NCI-H446 treated with DMSO at 0.1 percent for 48 hours (cell line): Measurements from ENCODE around the gene IL2RA.
"Not testable (repeated sequence)": the region's sequence is repeated elsewhere in the genome, so short reads cannot be mapped to it uniquely, and the experiment has no call there.

Experiments used
- DNase-seq: peaks from one replicate; lab custom pipeline; 2025; lab: John Stamatoyannopoulos, UW

The IL2RA gene

GRCh38 chr10:6082496-6083395, 20.6 kb upstream of the IL2RA start:
- DNase-seq: no peak

GRCh38 chr10:6080417-6080973, 18.3 kb upstream of the IL2RA start:
- no peak for DNase-seq

DNA sequence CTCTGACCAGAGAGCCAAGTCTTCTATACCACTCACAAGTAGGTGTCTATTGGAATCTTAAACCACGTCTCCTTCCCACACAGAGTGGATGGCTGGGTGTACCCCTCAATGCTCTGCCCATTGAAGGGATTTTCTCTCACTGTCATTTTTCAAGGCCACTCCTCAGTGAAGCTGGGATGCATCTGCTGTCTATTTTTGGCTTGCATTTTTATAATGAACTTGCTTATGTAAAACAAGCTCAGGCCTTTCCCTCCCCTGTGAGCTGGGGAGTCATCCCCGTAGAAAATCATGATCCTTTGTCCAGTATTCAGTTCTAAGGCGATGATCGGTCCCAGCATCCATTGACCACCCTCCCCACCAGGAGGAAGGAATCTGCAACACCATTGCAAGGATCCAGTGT, 16.9 kb upstream of the IL2RA start:
- no peak for DNase-seq

- no peak for DNase-seq
Measured at GRCh38 chr10:6077071-6077675, 15.0 kb upstream of the IL2RA start.

- no peak for DNase-seq
Measured at GRCh38 chr10:6074489-6075301, 12.5 kb upstream of the IL2RA start.

GRCh38 chr10:6072215-6072934, 10.2 kb upstream of the IL2RA start:
- no peak for DNase-seq

GRCh38 chr10:6071181-6072175, 9.3 kb upstream of the IL2RA start:
- DNase-seq: no peak

GRCh38 chr10:6070660-6071059, 8.5 kb upstream of the IL2RA start:
- no peak for DNase-seq

DNA sequence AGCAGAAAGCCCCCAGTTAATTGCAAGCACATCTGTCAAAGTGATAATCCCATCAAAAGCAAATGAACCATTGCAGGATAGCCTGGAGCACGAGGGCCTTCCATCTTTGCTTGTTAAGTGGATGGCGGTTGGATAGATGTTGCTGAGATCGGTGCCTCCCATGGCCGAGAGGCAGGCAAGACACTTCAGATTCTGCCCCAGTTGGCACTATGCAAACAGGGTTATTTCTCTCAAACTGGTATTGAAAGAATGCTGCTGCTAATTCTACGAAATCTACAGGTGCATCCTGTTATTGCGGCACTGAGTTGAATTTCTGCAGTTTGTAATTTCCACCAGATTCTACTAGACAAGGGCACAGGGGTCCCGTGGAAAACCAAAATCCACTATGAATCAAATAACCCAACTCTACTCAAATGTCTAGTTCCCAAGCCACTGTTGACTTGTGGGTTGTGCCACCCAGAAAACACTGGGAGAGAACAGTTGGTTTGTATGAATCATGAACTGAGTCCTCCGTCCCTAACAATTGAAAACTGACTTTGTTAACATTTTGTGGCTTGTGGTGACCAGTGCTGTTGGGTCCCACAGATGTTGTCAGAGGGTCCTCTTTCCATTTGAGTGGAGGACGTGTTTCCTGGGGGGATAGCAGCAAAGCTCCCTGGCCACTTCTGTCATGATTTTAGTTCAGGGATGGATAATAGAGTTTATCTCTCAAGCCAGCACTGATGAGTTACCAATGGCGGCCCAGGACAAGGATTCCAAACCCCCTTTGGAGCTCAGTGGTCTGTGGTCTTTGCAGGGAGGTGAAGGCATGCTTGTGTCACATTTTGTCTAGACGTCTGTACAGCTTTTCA, 7.1 kb upstream of the IL2RA start:
- DNase-seq: no peak

- DNase-seq: no peak
Measured at GRCh38 chr10:6068422-6068821, 6.3 kb upstream of the IL2RA start.

GRCh38 chr10:6068006-6068405, 5.8 kb upstream of the IL2RA start:
- no peak for DNase-seq

GRCh38 chr10:6067457-6067856, 5.3 kb upstream of the IL2RA start:
- DNase-seq: no peak

DNA sequence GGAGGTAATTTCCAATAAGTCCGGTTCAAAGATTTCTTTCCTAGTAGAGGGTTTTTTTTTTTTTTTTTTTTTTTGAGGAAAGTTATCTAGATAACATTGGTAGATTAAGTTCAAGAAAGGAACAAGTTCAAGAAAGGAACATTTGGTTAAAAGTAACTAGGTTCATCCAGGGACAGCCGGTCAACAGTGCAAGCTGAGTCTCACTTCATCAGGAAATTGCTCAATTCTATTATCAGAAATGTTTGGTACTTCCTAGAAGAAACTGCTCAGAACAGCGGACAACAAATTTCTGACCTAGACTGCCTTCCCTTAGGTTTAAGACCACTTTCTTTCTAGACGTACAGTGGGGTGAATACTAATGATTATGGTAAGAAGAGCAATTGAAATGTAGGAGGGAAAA, 3.7 kb upstream of the IL2RA start:
- no peak for DNase-seq

DNA sequence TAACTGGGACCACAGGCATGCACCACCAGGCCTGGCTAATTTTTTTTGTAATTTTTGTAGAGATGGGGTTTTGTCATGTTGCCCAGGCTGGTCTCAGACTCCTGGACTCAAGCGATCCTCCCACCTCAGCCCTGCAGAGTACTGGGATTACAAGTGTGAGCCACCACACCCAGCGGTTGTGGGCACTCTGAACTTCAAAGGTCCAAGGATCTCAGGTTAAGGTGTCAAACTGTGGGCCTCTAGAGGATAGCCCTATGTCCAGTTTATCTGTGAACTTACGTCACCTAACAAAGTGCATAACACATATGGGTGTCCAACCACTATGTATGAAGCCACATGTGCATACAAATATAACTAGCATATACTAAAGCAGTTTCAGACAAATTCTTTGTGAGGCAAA, 3.2 kb upstream of the IL2RA start:
- no peak for DNase-seq

DNA sequence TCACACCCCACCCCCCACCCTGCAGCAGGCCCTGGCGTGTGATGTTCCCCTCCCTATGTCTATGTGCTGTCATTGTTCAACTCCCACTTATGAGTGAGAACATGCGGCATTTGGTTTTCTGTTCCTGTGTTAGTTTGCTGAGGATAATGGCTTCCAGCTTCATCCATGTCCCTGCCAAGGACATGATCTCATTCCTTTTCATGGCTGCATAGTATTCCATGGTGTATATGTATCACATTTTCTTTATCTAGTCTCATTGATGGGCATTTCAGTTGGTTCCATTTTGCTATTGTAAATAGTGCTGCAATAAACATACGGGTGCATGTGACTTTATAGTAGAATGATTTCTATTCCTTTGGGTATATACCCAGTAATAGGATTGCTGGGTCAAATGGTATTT, 2.6 kb upstream of the IL2RA start:
- not testable (repeated sequence) for DNase-seq

DNA sequence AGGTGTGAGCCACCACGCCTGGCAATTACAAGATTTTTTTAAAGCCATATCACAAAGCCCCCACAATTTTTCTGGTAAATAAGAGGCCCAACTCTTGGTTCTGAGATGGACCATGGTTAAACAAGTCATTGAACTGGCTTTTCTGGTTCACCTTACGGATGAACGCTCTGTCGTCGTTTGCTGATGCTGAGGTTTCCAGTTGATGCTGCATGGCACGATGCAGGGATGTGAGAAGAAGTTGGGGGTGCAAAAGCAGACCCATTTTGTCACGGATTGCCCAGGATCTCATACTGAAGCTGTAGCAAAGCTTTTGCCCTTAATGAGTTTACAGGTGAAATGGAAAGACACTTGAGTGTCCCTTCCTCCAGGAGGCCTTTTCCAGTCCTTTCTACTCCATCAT, 2.0 kb upstream of the IL2RA start:
- DNase-seq: no peak

DNA sequence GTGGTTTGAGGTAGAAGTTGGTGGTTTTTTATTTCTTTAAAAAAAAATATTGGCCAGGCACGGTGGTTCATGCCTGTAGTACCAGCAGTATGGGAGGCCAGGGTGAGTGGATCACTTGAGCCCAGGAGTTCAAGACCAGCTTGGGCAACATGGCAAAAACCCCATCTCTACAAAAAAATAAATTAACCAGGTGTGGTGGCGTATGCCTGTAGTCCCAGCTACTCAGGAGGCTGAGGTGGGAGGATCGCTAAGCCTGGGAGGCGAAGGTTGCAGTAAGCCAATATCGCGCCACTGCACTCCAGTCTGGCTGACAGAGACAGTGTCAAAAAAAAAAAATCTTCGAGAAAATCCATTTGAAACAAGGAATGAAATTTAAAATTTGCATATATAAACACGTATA, 1.1 kb downstream of the IL2RA start:
- no peak for DNase-seq

GRCh38 chr10:6059506-6059905, 2.7 kb downstream of the IL2RA start:
- DNase-seq: no peak

GRCh38 chr10:6058682-6059475, 3.3 kb downstream of the IL2RA start:
- no peak for DNase-seq
